Endodermal cell (in vitro differentiated cells): ENCODE data around the gene TFF2. TPM values are rescaled to one million over a fixed set of nuclear protein-coding genes. Genes with fewer than 3 reads are reported as not detected.
A peak's percentile ranks its signal among the peaks of the same experiment; 100 is the strongest.

Experiments used
- DNase-seq: peaks from one replicate; pipeline ENCODE4 v3.0.0-alpha.2; 2017
- H3K27ac ChIP-seq: 2 replicates; pipeline ENCODE4 v1.5.1; 2013; ENCODE audit warnings: mild to moderate bottlenecking, low read depth, low read length, moderate library complexity
- H3K27me3 ChIP-seq: 2 replicates; pipeline ENCODE4 v1.6.1; 2013; ENCODE audit warnings: mild to moderate bottlenecking, low read length, moderate library complexity; ENCODE audit not compliant: insufficient read depth, control insufficient read depth, poor library complexity, severe bottlenecking
- H3K36me3 ChIP-seq: 2 replicates; pipeline ENCODE4 v1.7.0; 2013; ENCODE audit warnings: mild to moderate bottlenecking, low read length, moderate library complexity; ENCODE audit not compliant: control insufficient read depth, insufficient read depth
- H3K4me1 ChIP-seq: one replicate; pipeline ENCODE4 v1.7.0; 2013; ENCODE audit warnings: low read length; ENCODE audit not compliant: control insufficient read depth, insufficient read depth
- H3K4me3 ChIP-seq: 2 replicates; pipeline ENCODE4 v1.5.1; 2013; ENCODE audit warnings: mild to moderate bottlenecking, low read length, moderate library complexity
- H3K9ac ChIP-seq: 2 replicates; pipeline ENCODE4 v1.6.1; 2013; ENCODE audit warnings: mild to moderate bottlenecking, low read length, moderate library complexity; ENCODE audit not compliant: poor library complexity, severe bottlenecking; ENCODE audit errors: extremely low read depth
- H3K9me3 ChIP-seq: 2 replicates; pipeline ENCODE4 v1.6.1; 2013; ENCODE audit warnings: mild to moderate bottlenecking, low read length, moderate library complexity; ENCODE audit not compliant: control insufficient read depth
- H3K27ac Mint-ChIP-seq: 2 replicates; pipeline ENCODE4 v1.8.0; 2020; ENCODE audit warnings: mixed read lengths
- H3K27me3 Mint-ChIP-seq: 2 replicates; pipeline ENCODE4 v1.8.0; 2021; ENCODE audit warnings: mild to moderate bottlenecking, mixed read lengths; ENCODE audit not compliant: insufficient read depth
- H3K36me3 Mint-ChIP-seq: 2 replicates; pipeline ENCODE4 v1.8.0; 2020; ENCODE audit warnings: low read depth, mixed read lengths
- H3K4me1 Mint-ChIP-seq: 2 replicates; pipeline ENCODE4 v1.8.0; 2020; ENCODE audit warnings: mixed read lengths
- H3K4me3 Mint-ChIP-seq: 2 replicates; pipeline ENCODE4 v1.8.0; 2020; ENCODE audit warnings: mild to moderate bottlenecking, moderate library complexity, mixed read lengths
- H3K9me3 Mint-ChIP-seq: 2 replicates; pipeline ENCODE4 v1.8.0; 2020; ENCODE audit warnings: mild to moderate bottlenecking, mixed read lengths
- WGBS, 2 experiments: methylation state at CpG; one replicate each; pipeline versions ENCODE4 v1.1.5 to v1.1.7; 2013; ENCODE audit warnings: missing lambda C conversion rate in 2 of 2, mixed read lengths in 1 of 2; ENCODE audit not compliant: insufficient coverage in 1 of 2, insufficient read length in 1 of 2; 5-methylcytosine and 5-hydroxymethylcytosine counted together
- total RNA-seq, 2 donors: library from RNA; stranded (reverse); fragmentation: NEBNext Ultra II Directional in 1 of 2; extraction: Animal tissue kit (Norgen Biotek cat#: 25700) in 1 of 2; gene quantifications; 2 replicates in 1 of 2; 3 replicates in 1 of 2; pipeline ENCODE4 v1.2.1, GENCODE V29; 2021
- TF ChIP-seq, protein P1 (sequence below): fragments of 200-600 bp; sonication (generic); conservative IDR thresholded peaks from 2 replicates; pipeline ENCODE4 v1.5.0; 2021; ENCODE audit warnings: antibody characterized with exemption, mild to moderate bottlenecking

Gene TFF2
- total RNA-seq, 2 donors from 2014 or later, result not detected

DNA sequence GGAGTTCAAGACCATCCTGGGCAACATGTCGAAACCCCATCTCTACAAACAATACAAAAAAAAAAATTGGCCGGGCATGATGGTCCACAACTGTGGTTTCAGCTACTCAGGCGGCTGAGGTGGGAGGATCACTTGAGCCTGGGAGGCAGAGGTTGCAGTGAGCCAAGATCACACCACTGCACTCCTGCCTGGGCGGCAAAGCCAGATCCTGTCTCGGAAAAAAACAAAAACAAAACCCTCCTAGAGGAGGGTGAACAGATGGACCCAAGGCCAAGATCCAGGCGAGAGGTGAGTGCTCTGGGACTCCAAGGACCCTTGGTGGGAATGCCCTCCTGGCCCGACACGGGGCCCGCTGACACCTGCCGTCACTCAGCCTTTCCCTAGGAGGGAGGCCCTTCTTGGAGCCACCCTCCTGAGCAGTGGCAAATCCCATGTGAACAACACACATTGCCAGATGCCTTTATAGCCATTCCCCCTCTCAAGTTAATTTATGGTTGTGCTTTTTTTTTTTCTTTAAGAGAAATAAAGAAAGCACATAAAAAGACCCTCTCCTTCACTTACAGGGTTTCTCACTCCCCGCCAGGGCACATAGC, 380 bp downstream of the TFF2 start:
- no peaks in the 10 kb centered on the region for H3K27me3 Mint-ChIP-seq
- 82 to 89% methylated on average over 7 to 11 of the region's 11 CpGs for WGBS, 2 experiments
- Histone ChIP-seq H3K27me3 (no peaks in the 10 kb centered on the region), H3K4me3 (no peak overlapping the region), H3K36me3 (no peaks in the 10 kb centered on the region), H3K9me3 (no peaks in the 10 kb centered on the region), H3K27ac (no peak overlapping the region), H3K4me1 (no peaks in the 10 kb centered on the region), H3K9ac (no peak overlapping the region)
- H3K27ac Mint-ChIP-seq, result no peak overlapping the region
- no peaks in the 10 kb centered on the region for H3K4me1 Mint-ChIP-seq
- peak; percentile 9 for DNase-seq
- no peaks in the 10 kb centered on the region for H3K36me3 Mint-ChIP-seq
- H3K4me3 Mint-ChIP-seq, result no peak overlapping the region
- no peaks in the 10 kb centered on the region for H3K9me3 Mint-ChIP-seq
- TF ChIP-seq, protein P1, sequence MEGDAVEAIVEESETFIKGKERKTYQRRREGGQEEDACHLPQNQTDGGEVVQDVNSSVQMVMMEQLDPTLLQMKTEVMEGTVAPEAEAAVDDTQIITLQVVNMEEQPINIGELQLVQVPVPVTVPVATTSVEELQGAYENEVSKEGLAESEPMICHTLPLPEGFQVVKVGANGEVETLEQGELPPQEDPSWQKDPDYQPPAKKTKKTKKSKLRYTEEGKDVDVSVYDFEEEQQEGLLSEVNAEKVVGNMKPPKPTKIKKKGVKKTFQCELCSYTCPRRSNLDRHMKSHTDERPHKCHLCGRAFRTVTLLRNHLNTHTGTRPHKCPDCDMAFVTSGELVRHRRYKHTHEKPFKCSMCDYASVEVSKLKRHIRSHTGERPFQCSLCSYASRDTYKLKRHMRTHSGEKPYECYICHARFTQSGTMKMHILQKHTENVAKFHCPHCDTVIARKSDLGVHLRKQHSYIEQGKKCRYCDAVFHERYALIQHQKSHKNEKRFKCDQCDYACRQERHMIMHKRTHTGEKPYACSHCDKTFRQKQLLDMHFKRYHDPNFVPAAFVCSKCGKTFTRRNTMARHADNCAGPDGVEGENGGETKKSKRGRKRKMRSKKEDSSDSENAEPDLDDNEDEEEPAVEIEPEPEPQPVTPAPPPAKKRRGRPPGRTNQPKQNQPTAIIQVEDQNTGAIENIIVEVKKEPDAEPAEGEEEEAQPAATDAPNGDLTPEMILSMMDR, result no peak

DNA sequence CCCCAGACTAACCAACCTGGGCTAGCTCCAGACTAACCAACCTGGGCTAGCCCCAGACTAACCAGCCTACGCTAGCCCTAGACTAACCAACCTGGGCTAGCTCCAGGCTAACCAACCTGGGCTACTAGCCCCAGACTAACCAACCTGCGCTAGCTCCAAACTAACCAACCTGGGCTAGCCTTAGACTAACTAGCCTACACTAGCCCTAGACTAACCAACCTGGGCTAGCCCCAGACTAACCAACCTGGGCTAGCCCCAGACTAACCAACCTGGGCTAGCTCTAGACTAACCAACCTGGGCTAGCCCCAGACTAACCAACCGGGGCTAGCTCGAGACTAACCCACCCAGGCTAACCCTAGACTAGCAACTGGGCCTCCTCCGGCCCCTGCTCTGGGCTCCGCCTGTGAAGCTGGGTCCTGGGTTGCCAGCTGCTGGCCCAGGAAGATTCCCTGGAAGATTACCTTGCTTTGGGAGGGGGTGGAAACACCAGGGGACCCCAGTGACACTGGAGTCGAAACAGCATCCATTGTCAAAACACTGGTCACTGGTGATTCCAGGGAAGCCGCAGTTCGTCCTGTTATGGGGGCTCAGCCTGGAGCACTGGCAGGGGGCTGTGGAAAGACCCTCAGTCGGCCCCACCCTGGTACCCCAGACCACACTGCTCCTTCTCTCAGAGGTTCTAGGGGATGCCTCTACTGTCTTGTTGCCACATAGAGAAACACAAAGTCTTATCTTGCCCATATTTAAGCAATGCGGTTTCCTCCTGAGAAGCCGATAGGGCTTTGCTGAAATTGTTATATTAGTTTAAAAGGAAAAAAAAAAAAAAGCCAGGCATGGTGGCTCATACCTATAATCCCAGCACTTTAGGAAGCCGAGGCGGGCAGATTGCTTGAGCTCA, 1.1 kb downstream of the TFF2 start:
- Mint-ChIP-seq H3K4me3 (no peak overlapping the region), H3K27me3 (no peaks in the 10 kb centered on the region), H3K27ac (no peak overlapping the region), H3K9me3 (no peaks in the 10 kb centered on the region), H3K36me3 (no peaks in the 10 kb centered on the region), H3K4me1 (no peaks in the 10 kb centered on the region)
- no peaks in the 10 kb centered on the region for H3K4me1 ChIP-seq
- H3K27me3 ChIP-seq, result no peaks in the 10 kb centered on the region
- TF ChIP-seq, protein P1, result no peak
- H3K4me3 ChIP-seq, result no peak overlapping the region
- 82 to 97% methylated on average over 6 to 14 of the region's 14 CpGs for whole genome bisulfite sequencing, 2 experiments
- no peak overlapping the region for H3K27ac ChIP-seq
- no peaks in the 10 kb centered on the region for H3K36me3 ChIP-seq
- peak; percentile 33 for DNase-seq
- H3K9ac ChIP-seq, result no peak overlapping the region
- no peaks in the 10 kb centered on the region for H3K9me3 ChIP-seq

DNA sequence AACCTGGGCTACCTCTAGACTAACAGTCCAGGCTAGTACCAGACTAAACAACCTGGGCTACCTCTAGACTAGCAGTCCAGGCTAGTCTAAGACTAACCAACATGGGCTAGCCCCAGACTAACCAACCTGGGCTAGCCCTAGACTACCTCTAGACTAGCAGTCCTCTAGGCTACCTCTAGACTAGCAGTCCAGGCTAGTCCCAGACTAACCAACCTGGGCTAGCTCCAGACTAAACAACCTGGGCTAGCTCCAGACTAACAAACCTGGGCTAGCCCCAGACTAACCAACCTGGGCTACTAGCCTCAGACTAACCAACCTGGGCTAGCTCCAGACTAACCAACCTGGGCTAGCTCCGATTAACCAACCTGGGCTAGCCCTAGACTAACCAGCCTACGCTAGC, 2.0 kb downstream of the TFF2 start:
- Histone ChIP-seq H3K4me1 (no peaks in the 10 kb centered on the region), H3K27ac (no peak overlapping the region), H3K36me3 (no peaks in the 10 kb centered on the region), H3K4me3 (no peak overlapping the region), H3K27me3 (no peaks in the 10 kb centered on the region), H3K9me3 (no peaks in the 10 kb centered on the region), H3K9ac (no peak overlapping the region)
- DNase-seq, result peak; percentile 8
- TF ChIP-seq, protein P1, result no peak
- H3K27me3 Mint-ChIP-seq, result no peaks in the 10 kb centered on the region
- no peak overlapping the region for H3K4me3 Mint-ChIP-seq
- H3K9me3 Mint-ChIP-seq, result no peaks in the 10 kb centered on the region
- H3K27ac Mint-ChIP-seq, result no peak overlapping the region
- H3K36me3 Mint-ChIP-seq, result no peaks in the 10 kb centered on the region
- H3K4me1 Mint-ChIP-seq, result no peaks in the 10 kb centered on the region
- WGBS, 2 experiments, result 97% methylated on average over 2 of the region's 2 CpGs; no CpG with 5 or more reads in 1 of the 2 experiments
